IMR-90 (cell line): ENCODE results near the gene NCAPG2. TPM values are rescaled to one million over a fixed set of nuclear protein-coding genes. Genes with fewer than 3 reads are reported as not detected.

ENCODE experiments used
- ATAC-seq: fragments of 200-7000 bp; cut with Tn5 transposase; 2 replicates; pipeline ENCODE4 v1.9.1; 2020; ENCODE audit warnings: low read depth, mild to moderate bottlenecking, moderate library complexity
- BruUV-seq: library from RNA; stranded (reverse); fragments of 400-500 nt; replicated peaks from 2 replicates; lab custom pipeline; 2021; lab: Mats Ljungman, UMichigan
- CTCF ChIA-PET: fragments of 300-600 bp; formaldehyde crosslinking; extraction: SDS; loops from one replicate; lab custom pipeline; 2021; ENCODE audit warnings: antibody characterized with exemption; lab: Yijun Ruan, JAX
- POLR2A ChIA-PET: fragments of 300-600 bp; sonication (Branson Sonifier 250); formaldehyde crosslinking; loops from one replicate; lab custom pipeline; 2022; ENCODE audit warnings: antibody characterized with exemption; ENCODE audit not compliant: unreplicated experiment; lab: Charles Lee
- DNase-seq: peaks from one replicate; pipeline ENCODE4 v3.0.0; 2013
- H2AFZ ChIP-seq: replicated peaks from 2 replicates; pipeline ENCODE3; 2013; ENCODE audit warnings: low read length, mild to moderate bottlenecking; ENCODE audit not compliant: poor library complexity
- H2AK5ac ChIP-seq: 2 replicates; pipeline ENCODE4 v1.6.1; 2013; ENCODE audit warnings: low read depth, low read length, inconsistent platforms
- H2AK9ac ChIP-seq: replicated peaks from 2 replicates; pipeline ENCODE3; 2013; ENCODE audit warnings: mild to moderate bottlenecking, low read depth, low read length, moderate library complexity; ENCODE audit not compliant: poor library complexity
- H2BK120ac ChIP-seq: 2 replicates; pipeline ENCODE4 v1.6.1; 2013; ENCODE audit warnings: low read depth, low read length, inconsistent platforms
- H2BK15ac ChIP-seq: 3 replicates; pipeline ENCODE4 v1.6.1; 2013; ENCODE audit warnings: low read depth, low read length, inconsistent platforms
- H2BK20ac ChIP-seq: 2 replicates; pipeline ENCODE4 v1.6.1; 2013; ENCODE audit warnings: low read depth, mild to moderate bottlenecking, inconsistent platforms, low read length, moderate library complexity
- H2BK5ac ChIP-seq: 2 replicates; pipeline ENCODE4 v1.6.1; 2013; ENCODE audit warnings: mild to moderate bottlenecking, low read depth, low read length, inconsistent platforms; ENCODE audit not compliant: poor library complexity, severe bottlenecking
- H3K14ac ChIP-seq: replicated peaks from 2 replicates; pipeline ENCODE4 v1.6.1; 2013; ENCODE audit warnings: low read depth, low read length, inconsistent platforms
- H3K18ac ChIP-seq: 2 replicates; pipeline ENCODE4 v1.6.1; 2013; ENCODE audit warnings: low read depth, low read length, control low read depth
- H3K23ac ChIP-seq: 2 replicates; pipeline ENCODE4 v1.6.1; 2013; ENCODE audit warnings: low read depth, low read length, inconsistent platforms
- H3K27ac ChIP-seq: 2 replicates; pipeline ENCODE4 v1.5.1; 2013; ENCODE audit warnings: mild to moderate bottlenecking, control low read depth, low read length; ENCODE audit not compliant: insufficient read depth
- H3K27me3 ChIP-seq: 2 replicates; pipeline ENCODE4 v1.6.1; 2013; ENCODE audit warnings: low read length; ENCODE audit not compliant: control insufficient read depth, insufficient read depth
- H3K36me3 ChIP-seq: 2 replicates; pipeline ENCODE4 v1.6.1; 2013; ENCODE audit warnings: low read length, mixed read lengths; ENCODE audit not compliant: control insufficient read depth, insufficient read depth
- H3K4ac ChIP-seq: 2 replicates; pipeline ENCODE4 v1.6.1; 2013; ENCODE audit warnings: low read depth, low read length, inconsistent platforms
- H3K4me1 ChIP-seq: 2 replicates; pipeline ENCODE4 v1.6.1; 2013; ENCODE audit warnings: low read length, mixed read lengths; ENCODE audit not compliant: control insufficient read depth, insufficient read depth
- H3K4me2 ChIP-seq: 2 replicates; pipeline ENCODE4 v1.6.1; 2013; ENCODE audit warnings: low read depth, mild to moderate bottlenecking, control low read depth, low read length, moderate library complexity
- H3K4me3 ChIP-seq: 2 replicates; pipeline ENCODE4 v1.5.1; 2013; ENCODE audit warnings: low read depth, mild to moderate bottlenecking, control low read depth, low read length, moderate library complexity; ENCODE audit not compliant: insufficient read depth
- H3K56ac ChIP-seq: 2 replicates; pipeline ENCODE4 v1.6.1; 2013; ENCODE audit warnings: low read length, inconsistent platforms; ENCODE audit not compliant: insufficient read depth; ENCODE audit errors: extremely low read depth
- H3K79me1 ChIP-seq, 2 experiments: 2 replicates each; pipeline ENCODE4 v1.6.1; 2013; ENCODE audit warnings: low read length in 2 of 2, inconsistent platforms in 1 of 2, low read depth in 1 of 2
- H3K9ac ChIP-seq: 2 replicates; pipeline ENCODE4 v1.6.1; 2013; ENCODE audit warnings: low read depth, low read length, control low read depth
- H3K9me1 ChIP-seq: 2 replicates; pipeline ENCODE4 v1.6.1; 2013; ENCODE audit warnings: low read length, inconsistent platforms; ENCODE audit not compliant: insufficient read depth
- H3K9me3 ChIP-seq: 2 replicates; pipeline ENCODE4 v1.6.1; 2013; ENCODE audit warnings: low read length; ENCODE audit not compliant: control insufficient read depth, insufficient read depth
- H4K20me1 ChIP-seq: 2 replicates; pipeline ENCODE4 v1.6.1; 2013; ENCODE audit warnings: low read length, inconsistent platforms; ENCODE audit not compliant: insufficient read depth
- H4K5ac ChIP-seq: 2 replicates; pipeline ENCODE4 v1.6.1; 2013; ENCODE audit warnings: mild to moderate bottlenecking, low read depth, low read length, control low read depth
- H4K8ac ChIP-seq, 2 experiments: 2 replicates each; pipeline ENCODE4 v1.6.1; 2013; ENCODE audit warnings: low read depth in 2 of 2, low read length in 2 of 2, control low read depth in 1 of 2, inconsistent platforms in 1 of 2
- H4K91ac ChIP-seq: 2 replicates; pipeline ENCODE4 v1.6.1; 2013; ENCODE audit warnings: low read depth, low read length, inconsistent platforms; ENCODE audit not compliant: insufficient read depth
- CEBPB ChIP-seq: IDR thresholded peaks from 2 replicates; pipeline ENCODE4 v1.6.1; 2012; ENCODE audit warnings: low read depth, low read length, improper control_type of control experiment
- CHD1 ChIP-seq: IDR thresholded peaks from 2 replicates; pipeline ENCODE4 v1.6.1; 2012; ENCODE audit warnings: low read depth, low read length, improper control_type of control experiment
- MAZ ChIP-seq: IDR thresholded peaks from 2 replicates; pipeline ENCODE4 v1.6.1; 2012; ENCODE audit warnings: low read depth, mild to moderate bottlenecking, low read length, improper control_type of control experiment, moderate library complexity, borderline replicate concordance
- NFE2L2 ChIP-seq: fragments of 150-350 bp; IDR thresholded peaks from 2 replicates; pipeline ENCODE4 v1.6.1; 2016; ENCODE audit warnings: low read depth, mild to moderate bottlenecking, low read length
- SMC3 ChIP-seq: fragments of 150-350 bp; IDR thresholded peaks from 2 replicates; pipeline ENCODE4 v1.6.1; 2016; ENCODE audit warnings: low read depth, mild to moderate bottlenecking, antibody characterized with exemption, low read length, moderate library complexity
- WGBS, 2 experiments: methylation state at CpG; one replicate each; pipeline versions ENCODE4 v1.1.5 to v1.1.7; 2013; ENCODE audit warnings: missing lambda C conversion rate in 2 of 2; ENCODE audit not compliant: insufficient read length in 1 of 2; ENCODE audit errors: extremely low coverage in 2 of 2; 5-methylcytosine and 5-hydroxymethylcytosine counted together
- dilution Hi-C: fragments of 300-500 bp; cut with HindIII; formaldehyde crosslinking; loops from one replicate; pipeline ENCODE4 v1.14.3; 2018; ENCODE audit warnings: low sequenced_read_pairs; ENCODE audit not compliant: unreplicated experiment
- in situ Hi-C: fragments of 300-500 bp; cut with MboI; formaldehyde crosslinking; loops from 3 replicates; pipeline ENCODE4 v1.14.3; 2019; ENCODE audit warnings: low sequenced_read_pairs, inconsistent platforms, mixed read lengths
- intact Hi-C: fragments of 100-400 bp; cut with micrococcal nuclease; formaldehyde crosslinking; loops from 2 replicates; pipeline ENCODE4 v1.10.0; 2022
- polyA plus RNA-seq, 3 experiments: library from polyadenylated mRNA; depleted of rRNA; stranded (reverse); fragments of >200 nt; gene quantifications; 2 replicates each; pipeline ENCODE4 v1.2.3, GENCODE V29; 2012; ENCODE audit warnings: low replicate concordance in 1 of 3
- total RNA-seq: library from RNA; depleted of rRNA; stranded (reverse); fragments of >200 nt; gene quantifications from 2 replicates; pipeline ENCODE4 v1.2.3, GENCODE V29; 2012

The NCAPG2 gene
- total and polyA plus RNA-seq, 2 of the 4 experiments (the other 2 are of a cell fraction) = 25.6 to 25.8 TPM

DNA sequence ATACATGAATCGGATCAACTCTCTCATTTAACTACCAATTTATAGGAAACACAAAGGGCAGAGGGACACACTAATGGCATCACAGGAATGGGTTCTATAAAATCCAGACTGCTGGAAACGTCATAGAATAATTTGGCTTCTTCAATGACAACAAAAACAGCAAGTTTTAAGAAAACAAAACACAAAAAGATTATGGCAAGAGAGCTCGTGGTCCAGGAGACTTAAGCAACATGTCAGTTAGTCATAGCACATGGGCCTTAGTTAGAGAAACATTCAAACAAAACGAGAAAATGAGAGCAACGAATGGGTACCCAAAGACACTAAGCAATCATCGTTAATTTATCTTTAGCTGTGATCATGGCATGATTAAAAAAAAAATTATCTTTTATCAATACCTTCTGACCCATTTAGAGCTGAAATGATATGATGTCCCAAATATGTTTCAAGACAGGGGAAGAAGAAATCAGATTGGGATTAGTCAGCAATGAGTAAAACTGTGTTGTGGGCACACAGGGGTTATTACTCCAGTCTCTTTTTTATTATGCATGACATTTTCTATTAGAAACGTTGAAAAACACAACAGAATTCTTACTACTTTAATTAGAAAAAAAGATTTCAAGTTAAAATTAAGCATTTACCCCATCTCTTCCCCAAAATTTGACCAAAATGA is 28.3 kb downstream of the NCAPG2 start:
- no peak overlapping the region for H2AFZ ChIP-seq
- H2BK5ac ChIP-seq = no peak overlapping the region
- peaks cover 6% of the 10 kb centered on the region; the same call in 1 of the 2 replicates for H3K4me1 ChIP-seq
- H3K4me3 ChIP-seq = no peak overlapping the region
- no peaks in the 10 kb centered on the region for H3K27me3 ChIP-seq
- no peak overlapping the region for H3K18ac ChIP-seq
- 93% methylated on average over 2 of the region's 7 CpGs; no CpG with 5 or more reads in 1 of the 2 experiments for WGBS, 2 experiments
- no peak overlapping the region for H2BK20ac ChIP-seq
- H3K9ac ChIP-seq = no peak overlapping the region
- H3K27ac ChIP-seq = no peak overlapping the region
- no peak overlapping the region for H2AK5ac ChIP-seq
- ChIA-PET CTCF (no interaction called here), POLR2A (no interaction called here)
- in situ Hi-C loops = no loop called here
- no peak overlapping the region for H2AK9ac ChIP-seq
- H3K4me2 ChIP-seq = no peak overlapping the region
- no peak for ATAC-seq
- H4K8ac ChIP-seq = no peak overlapping the region
- peak; percentile 37 for DNase-seq
- H4K91ac ChIP-seq = no peak overlapping the region
- peaks cover 5% of the 10 kb centered on the region; the same call in 1 of the 2 replicates for H3K9me1 ChIP-seq
- no peak overlapping the region for H2BK15ac ChIP-seq
- H2BK120ac ChIP-seq = no peak overlapping the region
- no peak overlapping the region for H3K14ac ChIP-seq
- intact Hi-C loops = no loop called here
- H3K4ac ChIP-seq = no peak overlapping the region
- H4K5ac ChIP-seq = no peak overlapping the region
- dilution Hi-C loops = no loop called here
- H3K56ac ChIP-seq = no peak overlapping the region
- no peaks in the 10 kb centered on the region for H3K9me3 ChIP-seq
- TF ChIP-seq MAZ = no peak
- TF ChIP-seq CEBPB = peak; percentile 74
- TF ChIP-seq SMC3 = no peak
- no peak for TF ChIP-seq CHD1
- no peak for TF ChIP-seq NFE2L2
- peaks cover 15 to 25% of the 10 kb centered on the region in 2 experiments; a peak in 3 of 4 replicates for H3K79me1 ChIP-seq
- peaks cover 7% of the 10 kb centered on the region for H3K36me3 ChIP-seq
- no peak overlapping the region for H3K23ac ChIP-seq
- H4K20me1 ChIP-seq = no peaks in the 10 kb centered on the region
- BruUV-seq = no TSS peak
